Measurements from ENCODE around the gene CAMSAP1.
"Not testable (repeated sequence)": the region's sequence is repeated elsewhere in the genome, so short reads cannot be mapped to it uniquely, and the experiment has no call there.

The CAMSAP1 gene

GRCh38 chr9:135920256-135920930 is 13.0 kb upstream of the CAMSAP1 start:
- DNase-seq, result no peak

DNA sequence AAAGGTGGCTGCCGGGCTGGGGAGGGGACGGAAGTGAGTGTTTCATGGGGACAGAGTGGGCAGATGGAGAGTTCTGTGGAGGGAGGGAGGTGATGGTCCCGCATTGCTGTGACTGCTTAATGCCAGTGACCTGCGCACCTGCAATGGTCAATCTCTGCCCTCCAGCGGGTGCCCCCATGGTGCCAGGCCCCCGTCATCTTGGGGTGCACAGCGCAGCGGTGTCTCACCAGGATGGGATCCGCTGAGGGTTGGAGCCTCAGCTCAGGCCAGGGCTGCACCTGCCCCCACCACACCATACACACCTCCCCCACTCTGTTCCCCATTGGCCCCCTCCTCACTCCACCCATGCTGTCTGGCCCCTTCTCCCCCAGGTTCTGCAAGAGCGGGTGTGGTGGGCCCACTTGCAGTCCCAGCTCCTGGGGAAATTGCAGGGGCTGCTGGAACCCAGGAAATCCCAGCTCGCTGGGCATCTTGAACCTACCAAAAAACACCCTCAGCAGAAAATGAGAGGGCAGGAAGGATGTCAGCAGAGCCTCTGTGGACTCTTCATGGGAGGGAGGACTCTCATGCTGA is 12.1 kb upstream of the CAMSAP1 start:
- DNase-seq, result no peak

- DNase-seq, result not testable (repeated sequence)
These were observed 8.9 kb upstream of the CAMSAP1 start for GRCh38 chr9:135916227-135916626.

GRCh38 chr9:135914921-135915320 is 7.6 kb upstream of the CAMSAP1 start:
- no peak for DNase-seq

DNA sequence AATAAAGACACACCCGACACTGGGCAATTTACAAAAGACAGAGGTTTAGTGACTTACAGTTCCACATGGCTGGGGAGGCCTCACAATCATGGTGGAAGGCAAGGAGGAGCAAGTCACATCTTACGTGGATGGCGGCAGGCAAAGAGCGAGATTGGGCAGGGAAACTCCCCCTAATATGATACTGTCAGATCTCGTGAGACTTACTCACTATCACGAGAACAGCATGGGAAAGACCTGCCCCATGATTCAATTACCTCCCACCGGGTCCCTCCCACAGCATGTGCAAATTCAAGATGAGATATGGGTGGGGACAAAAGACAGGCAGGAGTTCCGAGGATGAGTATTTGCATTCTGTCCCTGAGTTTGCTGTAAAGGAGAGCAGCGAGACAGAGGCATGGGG is 3.9 kb upstream of the CAMSAP1 start:
- not testable (repeated sequence) for DNase-seq

DNA sequence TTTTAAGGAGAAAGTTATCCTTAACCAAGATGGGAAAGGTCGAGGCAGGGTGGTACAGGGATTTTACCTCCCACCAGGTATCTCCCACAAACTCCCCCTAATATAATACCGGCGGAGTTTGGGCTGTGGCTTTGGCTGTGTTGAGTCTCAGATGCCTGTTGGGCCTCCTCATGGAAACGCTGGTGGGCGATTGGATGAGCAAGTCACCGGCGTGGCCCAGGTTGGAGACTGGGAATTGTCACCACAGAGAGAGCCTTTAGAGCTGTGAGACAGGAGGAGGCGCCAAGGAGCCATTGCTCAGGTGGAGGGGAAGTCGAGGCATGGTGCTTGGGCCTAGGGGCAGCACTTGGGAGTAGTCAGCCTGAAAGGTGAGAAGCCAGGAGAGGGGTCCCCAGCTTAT is 3.4 kb upstream of the CAMSAP1 start:
- DNase-seq, result no peak

DNA sequence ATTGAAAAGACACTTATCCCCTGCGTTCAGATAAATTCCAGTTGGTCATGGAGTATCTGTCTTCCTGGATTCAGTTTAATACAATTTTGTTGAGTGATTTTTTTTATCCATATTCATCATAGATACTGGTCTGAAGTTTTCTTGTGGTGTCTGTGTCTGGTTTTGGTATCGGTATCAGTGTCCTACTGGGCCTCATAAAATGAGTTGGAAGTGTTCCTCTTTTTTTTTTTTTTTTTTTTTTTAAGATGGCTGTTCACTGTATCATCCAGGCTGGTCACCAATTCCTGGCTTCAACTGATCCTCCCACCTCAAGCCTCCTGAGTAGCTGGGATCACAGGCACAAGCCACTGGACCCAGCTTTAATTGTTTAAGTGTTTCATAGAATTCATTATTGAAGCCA is 2.9 kb upstream of the CAMSAP1 start:
- no peak for DNase-seq

- no peak for DNase-seq
These were observed 2.0 kb upstream of the CAMSAP1 start for GRCh38 chr9:135909371-135909770.

DNA sequence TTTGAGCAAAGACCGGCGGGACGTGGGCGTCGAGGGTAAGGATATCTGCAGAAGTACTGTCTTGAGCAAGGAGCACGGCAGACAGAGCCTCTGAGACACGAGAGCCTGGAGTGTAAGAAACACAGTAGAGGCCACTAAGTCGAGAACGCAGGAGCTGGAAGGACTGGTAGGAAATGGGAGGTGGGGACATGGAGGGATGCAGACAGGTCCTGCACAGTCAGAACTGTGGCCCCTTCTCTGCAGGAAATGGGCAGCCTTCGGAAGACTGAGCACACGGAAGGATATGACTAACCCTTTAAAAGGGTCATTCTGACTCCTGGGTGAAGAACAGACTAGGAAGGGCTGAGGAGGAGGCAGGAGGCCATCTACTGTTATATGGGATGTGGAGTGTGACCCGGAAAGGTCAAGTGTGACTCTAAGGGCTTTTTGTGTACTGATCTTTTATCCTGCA is 1.4 kb upstream of the CAMSAP1 start:
- DNase-seq, result peak; percentile 34

GRCh38 chr9:135908093-135908753 is 877 bp upstream of the CAMSAP1 start:
- no peak for DNase-seq

DNA sequence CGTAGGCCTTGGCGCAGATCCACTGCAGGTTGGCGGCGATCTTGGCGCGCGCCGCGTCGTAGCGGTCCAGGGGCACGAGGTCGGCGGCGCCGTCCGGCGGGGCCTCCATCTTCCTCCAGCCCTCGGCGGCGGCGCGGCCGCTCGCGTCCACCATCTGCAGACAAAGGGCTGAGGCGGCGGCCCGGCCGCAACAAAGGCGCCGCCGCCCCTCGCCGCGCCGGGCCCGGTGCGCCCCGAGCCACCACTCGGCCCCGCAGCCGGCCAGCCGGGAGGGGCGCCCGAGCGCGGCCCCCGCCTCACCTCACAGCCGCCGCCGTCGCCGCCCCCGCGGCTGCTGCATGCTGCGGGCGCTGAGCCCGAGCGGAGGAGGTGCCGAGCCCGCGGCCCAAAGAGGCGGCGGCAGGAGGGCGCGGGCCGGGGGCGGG is 328 bp downstream of the CAMSAP1 start:
- no peak for DNase-seq

GRCh38 chr9:135906291-135907005 is 898 bp downstream of the CAMSAP1 start:
- DNase-seq, result no peak

DNA sequence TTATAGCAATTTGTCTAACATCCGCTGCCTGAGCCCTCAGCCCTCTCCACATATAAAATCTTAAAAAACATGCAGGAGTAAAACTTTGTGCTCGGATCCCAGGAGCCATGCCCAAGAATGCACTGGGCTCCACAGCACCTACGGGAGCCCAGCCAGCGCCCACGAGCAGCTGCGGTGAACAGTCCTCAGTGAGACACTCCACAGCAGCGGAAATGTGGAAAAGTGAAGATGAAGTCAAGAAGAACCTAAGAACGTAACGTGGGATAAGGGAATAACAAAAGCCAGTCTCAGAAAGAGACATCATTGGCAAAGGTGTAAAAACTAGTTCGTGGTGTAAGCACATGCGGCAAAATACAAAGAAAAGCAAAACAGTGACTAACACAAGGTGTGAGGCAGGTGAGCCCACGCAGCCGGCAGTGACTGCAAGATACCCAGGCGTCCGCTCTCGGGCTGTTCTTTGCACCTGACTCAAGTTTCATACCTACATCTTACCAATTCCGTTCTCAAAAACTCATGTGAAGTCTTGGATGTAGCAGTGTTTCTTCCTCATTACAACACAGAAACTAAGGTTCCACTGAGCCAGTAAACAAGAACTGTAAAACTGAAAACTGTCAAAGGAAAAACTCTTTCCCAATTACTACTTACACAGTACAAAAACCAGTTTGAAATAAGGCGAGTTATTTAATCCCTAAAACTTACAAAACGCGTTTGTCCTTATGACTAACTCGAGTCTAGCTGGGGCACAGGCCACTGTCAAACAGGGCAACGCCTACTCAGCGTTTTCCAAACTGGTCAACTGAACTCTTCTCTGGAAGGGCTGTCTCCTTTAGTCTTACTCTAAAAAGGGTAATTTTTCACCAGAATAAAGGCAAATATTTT is 1.7 kb downstream of the CAMSAP1 start:
- DNase-seq, result no peak

DNA sequence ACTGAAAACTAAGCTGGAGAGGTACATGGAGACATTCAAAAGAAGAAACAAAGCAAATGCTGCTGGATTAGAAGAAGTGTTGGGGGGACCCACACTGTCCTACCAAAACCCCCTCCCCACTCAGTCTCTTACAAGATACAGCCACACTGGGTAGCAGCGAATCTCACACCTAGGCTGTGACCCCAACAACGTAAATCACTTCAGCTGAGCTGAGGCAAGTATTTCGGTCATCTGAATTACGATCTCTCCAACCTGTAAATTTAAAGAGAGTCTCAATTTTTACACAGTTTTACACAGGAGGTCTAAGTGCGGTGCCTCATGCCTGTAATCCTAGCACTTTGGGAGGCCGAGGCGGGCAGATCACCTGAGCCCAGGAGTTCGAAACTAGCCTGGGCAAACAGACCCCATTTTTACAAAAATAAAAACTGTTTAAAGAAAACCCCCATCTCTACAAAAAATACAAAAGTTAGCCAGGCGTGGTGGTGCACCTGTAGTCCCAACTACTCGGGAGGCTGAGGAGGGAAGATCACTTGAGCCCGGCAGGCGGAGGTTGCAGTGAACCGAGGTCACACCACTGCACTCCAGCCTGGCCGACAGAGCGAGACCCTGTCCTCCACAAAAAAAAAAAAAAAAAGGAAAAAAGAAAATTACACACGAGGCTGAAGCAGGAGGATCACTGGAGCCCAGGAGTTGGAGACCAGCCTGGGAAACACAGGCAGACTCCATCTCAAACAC is 3.4 kb downstream of the CAMSAP1 start:
- no peak for DNase-seq

GRCh38 chr9:135903358-135903656 is 4.0 kb downstream of the CAMSAP1 start:
- DNase-seq, result no peak

GRCh38 chr9:135902655-135903357 is 4.5 kb downstream of the CAMSAP1 start:
- DNase-seq, result no peak

DNA sequence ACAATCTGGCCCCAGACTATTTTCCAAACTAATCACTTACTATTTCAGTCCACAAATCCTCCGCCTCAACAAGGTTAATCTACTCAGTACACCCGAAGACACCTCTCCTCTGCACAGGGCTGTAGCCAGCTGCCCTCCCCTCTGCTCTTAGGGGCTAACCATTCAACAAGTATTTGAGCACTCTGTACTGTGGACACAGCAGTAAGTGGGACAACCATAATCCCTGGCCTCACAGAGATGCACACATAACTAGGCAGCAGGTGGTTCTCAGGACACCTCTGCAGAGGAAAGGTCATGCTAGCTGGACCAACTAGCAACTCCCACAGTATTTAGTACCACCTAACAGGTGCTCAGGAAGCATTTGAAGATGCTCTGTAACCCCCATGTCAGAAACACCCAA is 5.5 kb downstream of the CAMSAP1 start:
- DNase-seq, result no peak

DNA sequence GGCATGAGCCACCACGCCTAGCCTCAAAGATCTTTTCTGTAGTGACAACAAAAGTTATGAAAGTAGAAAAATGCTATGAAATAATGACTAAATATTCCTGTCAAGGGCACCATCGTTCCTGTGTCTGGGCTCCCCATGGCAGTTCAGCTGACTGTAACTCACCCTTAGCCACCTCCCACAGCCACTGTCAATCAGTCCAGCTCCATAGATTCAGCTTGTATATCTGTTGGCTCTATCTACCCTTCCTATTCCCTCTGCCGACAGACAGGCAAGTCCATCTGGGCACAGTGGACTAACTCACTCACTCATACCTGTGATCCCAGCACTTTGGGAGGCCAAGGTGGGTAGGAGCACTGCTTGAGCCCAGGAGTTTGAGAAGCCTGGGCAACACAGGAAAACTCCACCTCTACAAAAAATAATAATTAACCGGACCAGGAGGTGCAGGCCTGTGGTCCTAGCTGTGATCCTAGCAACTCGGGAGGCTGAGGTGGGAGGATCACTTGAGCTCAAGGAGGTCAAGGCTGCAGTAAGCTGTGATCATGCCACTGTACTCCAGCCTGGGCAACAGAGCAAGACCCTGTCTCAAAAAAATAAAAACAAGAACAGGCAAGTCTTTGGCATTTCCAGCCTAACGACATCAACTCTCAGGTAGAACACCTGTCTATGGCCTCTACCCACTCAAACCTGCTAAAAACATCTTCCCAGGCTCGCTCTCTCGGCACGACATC is 6.2 kb downstream of the CAMSAP1 start:
- DNase-seq, result no peak

DNA sequence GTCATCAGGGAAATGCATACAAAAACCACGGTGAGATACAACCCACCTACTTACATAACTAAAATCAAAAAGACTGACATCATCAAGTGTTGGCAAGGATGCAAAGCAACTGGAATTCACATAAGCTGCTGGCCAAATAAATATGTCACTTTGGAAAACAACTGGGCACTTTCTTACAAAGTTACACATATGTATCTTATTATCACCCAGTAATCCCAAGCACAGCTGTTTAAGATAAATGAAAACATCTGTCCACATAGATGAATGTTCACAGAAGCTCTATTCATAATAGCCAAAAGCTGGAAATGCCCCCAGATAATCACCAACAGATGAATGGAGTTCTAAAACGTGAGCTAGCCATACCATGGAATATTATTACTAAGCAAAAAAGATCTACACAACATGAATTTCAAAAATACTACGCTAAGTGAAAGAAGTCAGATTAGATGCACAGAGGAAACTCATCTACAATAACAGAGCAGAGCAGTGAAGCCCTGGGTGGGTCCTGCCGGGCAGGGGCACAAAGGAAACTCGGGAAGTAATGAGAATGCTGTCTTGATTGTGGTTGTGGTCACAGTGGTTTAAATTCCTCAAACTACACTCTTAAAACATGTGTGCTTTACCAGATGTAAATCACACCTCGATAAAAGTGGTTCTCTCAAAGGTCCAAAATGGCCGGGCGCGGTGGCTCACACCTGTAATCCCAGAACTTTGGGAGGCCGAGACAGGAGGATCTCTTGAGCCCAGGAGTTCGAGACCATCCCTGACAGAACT is 8.5 kb downstream of the CAMSAP1 start:
- DNase-seq, result peak; percentile 9

DNA sequence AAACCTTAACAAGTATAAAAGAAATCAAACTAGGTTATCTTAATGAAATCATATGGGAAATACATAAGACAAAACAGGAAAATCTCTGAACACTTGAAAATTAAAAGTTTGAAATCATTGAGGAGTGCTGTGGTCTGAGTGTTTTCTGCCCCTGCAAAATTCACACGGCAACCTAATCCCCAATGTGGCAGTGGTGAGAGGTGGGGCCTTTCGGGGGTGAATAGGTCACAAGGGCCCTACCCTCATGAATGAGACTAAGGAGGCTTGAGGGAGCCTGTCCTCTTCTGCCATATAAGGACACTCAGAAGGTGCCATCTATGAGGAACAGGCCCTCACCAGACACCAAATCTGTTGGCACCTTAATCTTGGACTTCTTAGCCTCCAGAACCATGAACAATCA is 10.7 kb downstream of the CAMSAP1 start:
- no peak for DNase-seq

All from GF-D8 (cell line).